Skeletal muscle tissue (tissue), 4 donors: Measurements from ENCODE around the gene OSBPL8. TPM values are rescaled to one million over a fixed set of nuclear protein-coding genes. Genes with fewer than 3 reads are reported as not detected.

Experiments
- H3K27ac ChIP-seq: one replicate; pipeline ENCODE4 v1.7.0; 2013; ENCODE audit warnings: mild to moderate bottlenecking, low read depth, low read length, inconsistent platforms
- H3K27me3 ChIP-seq, 3 donors: one replicate each; pipeline ENCODE4 v1.7.0; 2013; ENCODE audit warnings: low read length in 3 of 3; ENCODE audit not compliant: control insufficient read depth in 3 of 3, insufficient read depth in 3 of 3
- H3K36me3 ChIP-seq, 3 donors: one replicate each; pipeline ENCODE4 v1.7.0; 2013; ENCODE audit warnings: low read length in 3 of 3; ENCODE audit not compliant: control insufficient read depth in 3 of 3, insufficient read depth in 3 of 3
- H3K4me1 ChIP-seq, 3 donors: one replicate each; pipeline ENCODE4 v1.7.0; 2013; ENCODE audit warnings: low read length in 3 of 3, mild to moderate bottlenecking in 3 of 3; ENCODE audit not compliant: control insufficient read depth in 3 of 3, insufficient read depth in 3 of 3
- H3K4me3 ChIP-seq, 3 donors: one replicate each; pipeline ENCODE4 v1.7.0; 2013; ENCODE audit warnings: low read length in 3 of 3
- H3K9ac ChIP-seq, 3 donors: one replicate each; pipeline ENCODE4 v1.7.0; 2013; ENCODE audit warnings: low read length in 3 of 3, mild to moderate bottlenecking in 3 of 3, moderate library complexity in 2 of 3, low read depth in 1 of 3
- H3K9me3 ChIP-seq, 3 donors: one replicate each; pipeline ENCODE4 v1.7.0; 2013; ENCODE audit warnings: low read length in 3 of 3; ENCODE audit not compliant: control insufficient read depth in 3 of 3
- total RNA-seq: library from RNA; depleted of rRNA; stranded (reverse); fragments of >200 nt; gene quantifications from one replicate; pipeline ENCODE4 v1.2.3, GENCODE V29; 2014
- donor health status: Osteomylitis.

Gene OSBPL8
- total RNA-seq: 22.4 TPM

GRCh38 chr12:76559400-76560085, at the start of gene OSBPL8:
TSS of gene OSBPL8 (minus strand) at chr12:76559771. CDS start at chr12:76487551, 72,220 bp downstream.
- Histone ChIP-seq H3K9ac (peak within 1 kb of the TSS; percentile 95 to 99 (median 98)), H3K27me3 (no peaks in the 10 kb centered on the region), H3K9me3 (no peaks in the 10 kb centered on the region), H3K27ac (peak within 1 kb of the TSS; percentile 96), H3K36me3 (no peaks in the 10 kb centered on the region), H3K4me1 (peaks cover 9 to 11% (median 9%) of the 10 kb centered on the region in 3 donors), H3K4me3 (peak within 1 kb of the TSS; percentile 85 to 93 (median 92))

GRCh38 chr12:76608070-76608469, 48.5 kb upstream of the OSBPL8 start:
- Histone ChIP-seq H3K4me3 (no peak overlapping the region), H3K9me3 (no peaks in the 10 kb centered on the region), H3K36me3 (no peaks in the 10 kb centered on the region), H3K9ac (no peak overlapping the region), H3K27me3 (no peaks in the 10 kb centered on the region), H3K27ac (no peak overlapping the region), H3K4me1 (no peaks in the 10 kb centered on the region)

DNA sequence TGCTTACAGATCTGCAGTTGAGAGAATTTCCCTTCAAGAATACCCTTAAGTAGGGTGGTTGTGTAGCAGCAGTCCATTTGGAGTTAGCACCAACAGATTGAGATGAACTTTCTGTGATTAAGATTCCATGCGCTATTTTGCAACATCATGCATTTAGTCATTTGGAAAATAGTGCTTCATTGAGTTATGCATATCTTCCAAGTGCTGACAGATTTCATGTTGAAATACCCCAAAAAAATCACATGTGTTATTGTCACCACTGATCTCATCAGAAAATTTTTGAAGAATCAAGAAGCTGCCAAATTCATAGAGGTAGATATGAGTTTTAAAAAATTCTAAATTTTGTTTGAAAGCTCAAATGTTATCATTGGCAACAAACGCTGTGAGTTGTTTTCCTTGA, 35.5 kb upstream of the OSBPL8 start:
- Histone ChIP-seq H3K27ac (no peak overlapping the region), H3K9ac (no peak overlapping the region), H3K36me3 (no peaks in the 10 kb centered on the region), H3K4me3 (no peak overlapping the region), H3K27me3 (no peaks in the 10 kb centered on the region), H3K4me1 (peaks cover 0 to under 1% (median 0%) of the 10 kb centered on the region in 3 donors), H3K9me3 (no peaks in the 10 kb centered on the region)

- no peak overlapping the region for H3K27ac ChIP-seq
- H3K27me3 ChIP-seq: no peaks in the 10 kb centered on the region
- no peaks in the 10 kb centered on the region for H3K36me3 ChIP-seq
- no peaks in the 10 kb centered on the region for H3K9me3 ChIP-seq
- no peak overlapping the region for H3K4me3 ChIP-seq
- H3K4me1 ChIP-seq: peaks cover 4 to 16% (median 9%) of the 10 kb centered on the region in 3 donors
- no peak overlapping the region for H3K9ac ChIP-seq
Observed at GRCh38 chr12:76591476-76591875, 31.9 kb upstream of the OSBPL8 start.

DNA sequence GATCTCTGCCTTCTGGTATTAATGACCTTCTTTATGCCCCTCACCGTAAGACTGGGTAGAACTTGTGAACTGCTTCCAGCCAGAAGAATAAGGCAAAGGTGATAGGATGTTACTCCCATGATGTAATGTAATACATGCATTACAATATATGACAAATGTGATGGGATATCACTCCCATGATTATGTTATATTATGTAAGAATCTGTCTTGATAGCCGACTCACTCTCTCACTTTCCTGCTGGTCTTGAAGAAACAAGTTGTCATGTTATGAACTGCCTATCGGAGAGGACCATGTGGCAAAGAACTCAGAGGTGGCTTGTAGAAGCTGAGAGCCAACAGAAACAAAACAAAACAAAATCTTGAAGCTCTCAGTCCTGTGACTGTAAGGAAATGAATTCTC, 30.6 kb upstream of the OSBPL8 start:
- Histone ChIP-seq H3K9ac (no peak overlapping the region), H3K27ac (peak overlapping the region; percentile 81), H3K36me3 (no peaks in the 10 kb centered on the region)

DNA sequence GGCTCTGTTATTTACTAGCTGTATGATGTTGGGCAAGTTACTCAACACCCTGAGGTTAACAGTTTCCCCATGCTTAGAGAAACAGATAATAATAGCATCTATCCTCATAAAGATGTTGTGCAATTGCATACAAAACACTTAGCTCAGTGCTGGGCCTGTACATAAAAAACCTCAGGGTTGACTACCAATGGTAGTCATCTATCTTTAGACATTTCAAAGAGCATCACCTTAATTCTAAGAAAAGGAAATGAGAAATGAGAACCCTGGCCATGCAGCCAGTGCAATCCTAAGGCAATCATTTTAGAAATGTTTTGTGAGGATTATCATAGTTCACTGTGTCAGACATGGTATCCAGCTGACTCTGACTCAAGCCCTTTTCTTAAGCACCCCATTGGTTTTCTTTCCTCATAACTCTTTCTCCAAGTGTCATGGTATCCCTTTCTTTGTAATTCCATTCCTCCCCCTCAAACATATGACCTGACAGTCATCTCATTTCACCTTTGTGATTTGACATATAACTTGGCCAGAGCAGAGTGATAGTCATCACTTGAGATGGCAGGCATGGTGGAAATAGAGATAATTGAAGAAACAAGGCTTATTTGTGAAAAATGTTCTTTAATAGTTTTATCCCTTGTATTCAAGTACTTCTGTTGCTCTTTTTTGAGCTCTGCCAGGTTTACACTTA, 29.5 kb upstream of the OSBPL8 start:
- Histone ChIP-seq H3K9ac (no peak overlapping the region), H3K4me1 (peaks cover 4 to 16% (median 9%) of the 10 kb centered on the region in 3 donors), H3K27me3 (no peaks in the 10 kb centered on the region), H3K27ac (peak overlapping the region; percentile 81), H3K36me3 (no peaks in the 10 kb centered on the region), H3K9me3 (no peaks in the 10 kb centered on the region), H3K4me3 (no peak overlapping the region)

More for the DNA sequence above, 30.6 kb upstream of the OSBPL8 start:
- Histone ChIP-seq H3K27me3 (no peaks in the 10 kb centered on the region), H3K4me3 (no peak overlapping the region), H3K9me3 (no peaks in the 10 kb centered on the region), H3K4me1 (peaks cover 4 to 16% (median 9%) of the 10 kb centered on the region in 3 donors)

DNA sequence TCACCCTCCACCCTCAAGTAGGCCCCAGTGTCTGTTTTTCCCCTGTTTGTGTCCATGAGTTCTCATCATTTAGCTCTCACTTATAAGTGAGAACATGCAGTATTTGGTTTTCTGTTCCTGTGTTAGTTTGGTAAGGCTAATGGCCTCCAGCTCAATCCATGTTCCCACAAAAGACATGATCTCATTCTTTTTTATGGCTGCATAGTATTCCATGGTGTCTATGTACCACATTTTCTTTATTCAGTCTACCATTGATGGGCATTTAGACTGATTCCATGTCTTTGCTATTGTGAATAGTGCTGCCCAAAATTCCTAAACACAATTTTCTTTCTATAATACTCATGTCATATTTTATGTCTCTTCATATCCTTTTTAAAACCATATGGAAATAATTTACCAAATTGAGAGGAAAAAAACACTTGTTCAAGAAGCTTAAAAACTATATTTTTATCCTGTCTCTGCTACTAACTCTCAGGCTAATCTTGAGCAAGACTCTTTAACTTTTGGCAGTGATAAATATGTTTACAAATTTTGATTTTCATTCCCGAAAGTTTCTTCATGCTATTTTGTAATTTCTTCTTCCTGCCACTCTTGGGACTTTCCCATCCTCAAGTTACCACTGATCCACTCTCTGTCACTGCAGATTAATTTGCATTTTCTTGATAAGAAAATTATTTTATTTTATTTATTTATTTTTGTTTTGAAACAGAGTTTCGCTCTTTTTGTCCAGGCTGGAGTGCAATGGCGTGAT, 28.0 kb upstream of the OSBPL8 start:
- H3K4me1 ChIP-seq: peaks cover 4 to 16% (median 9%) of the 10 kb centered on the region in 3 donors
- H3K9me3 ChIP-seq: no peaks in the 10 kb centered on the region
- H3K36me3 ChIP-seq: no peaks in the 10 kb centered on the region
- H3K9ac ChIP-seq: no peak overlapping the region
- peak overlapping the region; percentile 81 for H3K27ac ChIP-seq
- H3K27me3 ChIP-seq: no peaks in the 10 kb centered on the region
- no peak overlapping the region for H3K4me3 ChIP-seq

- no peak overlapping the region for H3K9ac ChIP-seq
- H3K27ac ChIP-seq: peak overlapping the region; percentile 16
- no peaks in the 10 kb centered on the region for H3K27me3 ChIP-seq
- H3K4me1 ChIP-seq: peaks cover 4 to 16% (median 9%) of the 10 kb centered on the region in 3 donors
- no peaks in the 10 kb centered on the region for H3K36me3 ChIP-seq
- H3K4me3 ChIP-seq: no peak overlapping the region
- no peaks in the 10 kb centered on the region for H3K9me3 ChIP-seq
Observed at GRCh38 chr12:76586764-76587395, 27.3 kb upstream of the OSBPL8 start.

- no peak overlapping the region for H3K9ac ChIP-seq
- no peaks in the 10 kb centered on the region for H3K36me3 ChIP-seq
- H3K4me1 ChIP-seq: no peaks in the 10 kb centered on the region
- no peak overlapping the region for H3K27ac ChIP-seq
- no peak overlapping the region for H3K4me3 ChIP-seq
- H3K27me3 ChIP-seq: no peaks in the 10 kb centered on the region
- H3K9me3 ChIP-seq: no peaks in the 10 kb centered on the region
Observed at GRCh38 chr12:76583301-76583700, 23.7 kb upstream of the OSBPL8 start.
